Neutrophil (primary cell): ENCODE data around the gene SYDE2.

Source experiments
- H3K27ac ChIP-seq: fragments of 200-600 bp; sonication (generic); 2 replicates; pipeline ENCODE4 v1.5.1; 2016; ENCODE audit warnings: mild to moderate bottlenecking, moderate library complexity
- H3K27me3 ChIP-seq: fragments of 200-600 bp; sonication (generic); 2 replicates; pipeline ENCODE4 v1.6.0; 2016; ENCODE audit warnings: mild to moderate bottlenecking
- H3K36me3 ChIP-seq: fragments of 200-600 bp; sonication (generic); 2 replicates; pipeline ENCODE4 v1.5.1; 2017
- H3K4me1 ChIP-seq, 2 experiments: fragments of 200-600 bp in 1 of 2; sonication (generic) in 1 of 2; 1 replicate in 1 of 2; 2 replicates in 1 of 2; pipeline versions ENCODE4 v1.5.1 to v1.6.1; 2013 to 2016; ENCODE audit warnings: low read depth in 1 of 2, low read length in 1 of 2, mild to moderate bottlenecking in 1 of 2, moderate library complexity in 1 of 2; ENCODE audit not compliant: control insufficient read depth in 1 of 2, insufficient read depth in 1 of 2
- H3K4me3 ChIP-seq, 2 experiments: fragments of 200-600 bp in 1 of 2; sonication (generic) in 1 of 2; 1 replicate in 1 of 2; 2 replicates in 1 of 2; pipeline ENCODE4 v1.5.1; 2013 to 2016; ENCODE audit warnings: low read depth in 1 of 2, low read length in 1 of 2, mild to moderate bottlenecking in 1 of 2, moderate library complexity in 1 of 2
- H3K9me3 ChIP-seq: fragments of 200-600 bp; sonication (generic); 2 replicates; pipeline ENCODE4 v1.5.1; 2016
- CTCF ChIP-seq: fragments of 200-600 bp; sonication (generic); IDR thresholded peaks from 2 replicates; pipeline ENCODE4 v1.5.1; 2016; ENCODE audit warnings: antibody characterized with exemption

The SYDE2 gene

GRCh38 chr1:85228972-85229371, 28.2 kb upstream of the SYDE2 start:
- no peak for TF ChIP-seq CTCF
- no peaks in the 10 kb centered on the region for H3K27me3 ChIP-seq
- no peaks in the 10 kb centered on the region for H3K36me3 ChIP-seq
- H3K4me3 ChIP-seq = no peak overlapping the region
- H3K27ac ChIP-seq = no peak overlapping the region
- peaks cover 0 to 10% of the 10 kb centered on the region in 2 experiments for H3K4me1 ChIP-seq
- H3K9me3 ChIP-seq = no peaks in the 10 kb centered on the region

DNA sequence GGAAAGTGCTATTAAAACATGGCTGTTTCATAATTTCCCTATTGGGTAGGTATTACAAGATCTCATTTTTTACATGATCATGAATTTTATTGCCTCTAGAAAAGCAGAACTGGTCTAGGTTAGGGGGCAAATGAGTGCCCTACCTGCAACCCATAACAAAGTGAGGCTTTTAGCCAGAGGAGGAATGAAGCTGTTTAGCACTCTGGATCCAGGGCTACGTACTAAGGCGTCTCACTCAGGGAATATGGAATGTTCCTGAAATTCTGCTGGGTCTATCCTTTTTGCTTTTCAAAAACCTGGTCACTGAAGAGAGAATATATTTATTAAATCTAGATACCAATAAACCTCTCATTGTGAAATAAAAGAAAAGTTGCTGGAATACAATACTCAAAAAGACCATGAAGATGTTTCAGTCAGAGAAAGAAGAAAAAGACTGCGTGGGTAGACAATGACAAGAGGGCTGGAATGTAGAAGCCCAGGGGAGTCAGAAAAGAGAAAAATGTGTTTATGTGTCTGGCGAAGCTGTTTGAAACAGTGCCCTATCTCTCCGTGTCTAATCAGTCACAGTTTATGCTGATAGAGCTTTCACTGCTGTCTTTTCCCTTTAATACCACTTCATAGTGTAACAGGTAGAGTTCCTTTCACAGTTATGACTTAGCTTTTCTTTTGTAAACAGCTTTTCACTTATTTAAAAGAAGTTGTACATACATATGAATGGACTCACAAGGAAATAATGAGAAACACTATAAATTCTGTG, 25.0 kb upstream of the SYDE2 start:
- Histone ChIP-seq H3K4me1 (peaks cover 0 to 10% of the 10 kb centered on the region in 2 experiments), H3K9me3 (no peaks in the 10 kb centered on the region), H3K4me3 (no peak overlapping the region), H3K27ac (no peak overlapping the region), H3K27me3 (no peaks in the 10 kb centered on the region), H3K36me3 (no peaks in the 10 kb centered on the region)
- TF ChIP-seq CTCF = no peak

DNA sequence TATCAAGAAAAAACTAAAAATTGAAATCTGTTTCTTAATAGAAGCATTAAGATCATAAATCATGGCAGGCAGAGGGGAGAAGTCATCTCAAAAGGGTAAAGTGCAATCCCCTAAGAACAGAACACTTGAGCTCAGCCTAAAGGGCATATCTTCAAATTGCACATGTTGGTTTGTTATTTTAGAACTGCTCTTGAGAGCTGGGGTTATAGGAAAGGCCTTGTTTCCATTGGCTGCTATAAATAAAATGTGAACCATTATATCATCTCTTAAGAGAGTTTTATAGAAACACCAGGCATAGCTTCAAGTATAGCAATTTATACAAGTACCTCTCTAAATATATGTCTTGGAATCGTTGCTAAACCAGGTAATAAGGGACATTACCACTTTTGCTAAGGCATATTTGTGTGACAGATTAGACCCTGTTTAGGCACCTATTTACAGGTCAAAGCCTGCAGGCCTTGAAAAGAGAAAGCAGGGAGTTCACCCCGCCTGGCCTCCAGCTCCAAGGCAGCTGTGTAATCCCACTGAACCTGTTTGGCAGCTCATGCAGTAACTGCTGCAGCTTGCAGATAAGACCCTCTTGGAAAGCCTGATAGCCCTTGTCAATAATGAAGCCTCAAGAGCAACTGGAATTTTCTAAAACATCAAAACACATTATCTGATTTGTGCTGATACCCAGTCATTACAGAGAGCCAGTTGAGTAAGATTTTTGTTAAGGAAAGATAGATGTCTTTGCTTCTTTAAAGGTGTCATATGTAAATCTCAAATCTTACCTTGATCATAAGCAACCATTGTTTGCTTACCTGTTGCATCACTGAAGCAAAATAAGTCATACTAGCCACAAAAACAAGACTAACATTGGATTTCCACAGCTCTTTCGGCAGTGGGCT, 24.2 kb upstream of the SYDE2 start:
- no peak overlapping the region for H3K27ac ChIP-seq
- H3K4me3 ChIP-seq = no peak overlapping the region
- no peak for TF ChIP-seq CTCF

GRCh38 chr1:85224295-85224694, 23.5 kb upstream of the SYDE2 start:
- H3K36me3 ChIP-seq = no peaks in the 10 kb centered on the region
- H3K4me1 ChIP-seq = peaks cover 0 to 10% of the 10 kb centered on the region in 2 experiments
- no peak for TF ChIP-seq CTCF
- H3K27me3 ChIP-seq = no peaks in the 10 kb centered on the region
- no peak overlapping the region for H3K4me3 ChIP-seq
- no peaks in the 10 kb centered on the region for H3K9me3 ChIP-seq
- no peak overlapping the region for H3K27ac ChIP-seq

More for the DNA sequence above, 24.2 kb upstream of the SYDE2 start:
- H3K27me3 ChIP-seq = no peaks in the 10 kb centered on the region
- H3K36me3 ChIP-seq = no peaks in the 10 kb centered on the region
- H3K4me1 ChIP-seq = peaks cover 0 to 10% of the 10 kb centered on the region in 2 experiments
- H3K9me3 ChIP-seq = no peaks in the 10 kb centered on the region

- TF ChIP-seq CTCF = no peak
- Histone ChIP-seq H3K27me3 (no peaks in the 10 kb centered on the region), H3K36me3 (no peaks in the 10 kb centered on the region), H3K27ac (no peak overlapping the region), H3K4me1 (peaks cover 0 to 10% of the 10 kb centered on the region in 2 experiments), H3K9me3 (no peaks in the 10 kb centered on the region), H3K4me3 (no peak overlapping the region)
Measured at GRCh38 chr1:85223334-85223733, 22.5 kb upstream of the SYDE2 start.
